DOHH2 (cell line): Measurements from ENCODE around the gene PRKCZ.

Source experiments
- H3F3A ChIP-seq: fragments of 200-600 bp; sonication (generic), shearing (Covaris generic); 2 replicates; pipeline ENCODE4 v1.6.0; 2016; ENCODE audit warnings: antibody characterized with exemption, mild to moderate bottlenecking; ENCODE audit not compliant: control insufficient read depth, insufficient read depth
- H3K27ac ChIP-seq: fragments of 200-600 bp; sonication (generic); 2 replicates; pipeline ENCODE4 v1.5.1; 2014; ENCODE audit warnings: low read depth, mild to moderate bottlenecking, low read length, moderate library complexity
- H3K27me3 ChIP-seq: fragments of 200-600 bp; sonication (generic); 2 replicates; pipeline ENCODE4 v1.6.1; 2014; ENCODE audit warnings: mild to moderate bottlenecking, low read length, mixed read lengths; ENCODE audit not compliant: control insufficient read depth
- H3K36me3 ChIP-seq: fragments of 200-600 bp; sonication (generic); 2 replicates; pipeline ENCODE4 v1.6.1; 2014; ENCODE audit warnings: mild to moderate bottlenecking, low read length, moderate library complexity, mixed read lengths; ENCODE audit not compliant: control insufficient read depth
- H3K4me1 ChIP-seq: fragments of 200-600 bp; sonication (generic); 2 replicates; pipeline ENCODE4 v1.6.1; 2014; ENCODE audit warnings: mild to moderate bottlenecking, low read length, mixed read lengths; ENCODE audit not compliant: control insufficient read depth
- H3K4me2 ChIP-seq: fragments of 200-600 bp; sonication (generic); 2 replicates; pipeline ENCODE4 v1.6.0; 2014; ENCODE audit warnings: mild to moderate bottlenecking, low read length, moderate library complexity
- H3K4me3 ChIP-seq: fragments of 200-600 bp; sonication (generic); 2 replicates; pipeline ENCODE4 v1.5.1; 2014; ENCODE audit warnings: mild to moderate bottlenecking, low read length, mixed read lengths
- H3K79me2 ChIP-seq: fragments of 200-600 bp; sonication (generic); 2 replicates; pipeline ENCODE4 v1.6.1; 2014; ENCODE audit warnings: mild to moderate bottlenecking, low read length, mixed read lengths; ENCODE audit not compliant: control insufficient read depth
- H3K9me2 ChIP-seq: fragments of 200-600 bp; sonication (generic); replicated peaks from 2 replicates; pipeline ENCODE4 v1.6.1; 2014; ENCODE audit warnings: mild to moderate bottlenecking, low read length, mixed read lengths; ENCODE audit not compliant: control insufficient read depth
- H3K9me3 ChIP-seq: fragments of 200-600 bp; sonication (generic); 2 replicates; pipeline ENCODE4 v1.6.1; 2014; ENCODE audit warnings: antibody characterized with exemption, low read length, mixed read lengths; ENCODE audit not compliant: control insufficient read depth, insufficient read depth
- H4K20me1 ChIP-seq: fragments of 200-600 bp; sonication (generic); 2 replicates; pipeline ENCODE4 v1.6.0; 2014; ENCODE audit warnings: low read depth, mild to moderate bottlenecking, antibody characterized with exemption, low read length, moderate library complexity; ENCODE audit not compliant: control insufficient read depth, insufficient read depth
- CTCF ChIP-seq: fragments of 200-600 bp; sonication (generic); IDR thresholded peaks from one replicate; pipeline ENCODE4 v1.5.1; 2014; ENCODE audit warnings: antibody characterized with exemption, mild to moderate bottlenecking, low read depth, low read length; ENCODE audit not compliant: poor library complexity, severe bottlenecking
- EZH2phosphoT487 ChIP-seq: fragments of 200-600 bp; sonication (generic); IDR thresholded peaks from 2 replicates; pipeline ENCODE4 v1.6.1; 2017; ENCODE audit warnings: borderline replicate concordance, mild to moderate bottlenecking, antibody characterized with exemption, low read length, moderate library complexity, mixed read lengths

PRKCZ gene

GRCh38 chr1:2178875-2179274 is 128.7 kb downstream of the PRKCZ start:
- Histone ChIP-seq H3K27ac (no peak overlapping the region), H3K4me2 (no peak overlapping the region), H3K4me3 (no peak overlapping the region), H3F3A (no peaks in the 10 kb centered on the region), H3K4me1 (no peaks in the 10 kb centered on the region), H3K79me2 (no peaks in the 10 kb centered on the region), H3K36me3 (no peaks in the 10 kb centered on the region), H4K20me1 (no peaks in the 10 kb centered on the region), H3K27me3 (no peaks in the 10 kb centered on the region), H3K9me2 (no peaks in the 10 kb centered on the region), H3K9me3 (no peaks in the 10 kb centered on the region)
- TF ChIP-seq EZH2phosphoT487 (no peak), CTCF (no peak)

- no peaks in the 10 kb centered on the region for H3K27me3 ChIP-seq
- no peaks in the 10 kb centered on the region for H3K4me1 ChIP-seq
- H3K27ac ChIP-seq = no peak overlapping the region
- no peaks in the 10 kb centered on the region for H3F3A ChIP-seq
- no peaks in the 10 kb centered on the region for H3K79me2 ChIP-seq
- H3K9me3 ChIP-seq = no peaks in the 10 kb centered on the region
- no peak overlapping the region for H3K4me2 ChIP-seq
- no peaks in the 10 kb centered on the region for H4K20me1 ChIP-seq
- H3K4me3 ChIP-seq = no peak overlapping the region
- no peaks in the 10 kb centered on the region for H3K9me2 ChIP-seq
- no peak for TF ChIP-seq CTCF
- no peak for TF ChIP-seq EZH2phosphoT487
- H3K36me3 ChIP-seq = no peaks in the 10 kb centered on the region
These were observed 129.2 kb downstream of the PRKCZ start for GRCh38 chr1:2179283-2180013.

- H3K4me3 ChIP-seq = no peak overlapping the region
- H3K4me1 ChIP-seq = no peaks in the 10 kb centered on the region
- no peaks in the 10 kb centered on the region for H3K79me2 ChIP-seq
- H3K36me3 ChIP-seq = no peaks in the 10 kb centered on the region
- H4K20me1 ChIP-seq = no peaks in the 10 kb centered on the region
- H3K9me2 ChIP-seq = no peaks in the 10 kb centered on the region
- no peak overlapping the region for H3K4me2 ChIP-seq
- no peak overlapping the region for H3K27ac ChIP-seq
- H3K9me3 ChIP-seq = no peaks in the 10 kb centered on the region
- H3K27me3 ChIP-seq = no peaks in the 10 kb centered on the region
- no peaks in the 10 kb centered on the region for H3F3A ChIP-seq
- TF ChIP-seq CTCF = no peak
- no peak for TF ChIP-seq EZH2phosphoT487
These were observed 130.4 kb downstream of the PRKCZ start for GRCh38 chr1:2180297-2181245.
